HG03159 (cell line): Measurements from ENCODE around the gene DMXL1.

ENCODE experiments used
- ATAC-seq: cut with Tn5 transposase; IDR thresholded peaks from one replicate; pipeline ENCODE4 v1.9.1; 2021; ENCODE audit warnings: mild to moderate bottlenecking, moderate library complexity; ENCODE audit not compliant: unreplicated experiment

Gene DMXL1

GRCh38 chr5:119263639-119264038 is 192.8 kb downstream of the DMXL1 start:
- no peak for ATAC-seq

DNA sequence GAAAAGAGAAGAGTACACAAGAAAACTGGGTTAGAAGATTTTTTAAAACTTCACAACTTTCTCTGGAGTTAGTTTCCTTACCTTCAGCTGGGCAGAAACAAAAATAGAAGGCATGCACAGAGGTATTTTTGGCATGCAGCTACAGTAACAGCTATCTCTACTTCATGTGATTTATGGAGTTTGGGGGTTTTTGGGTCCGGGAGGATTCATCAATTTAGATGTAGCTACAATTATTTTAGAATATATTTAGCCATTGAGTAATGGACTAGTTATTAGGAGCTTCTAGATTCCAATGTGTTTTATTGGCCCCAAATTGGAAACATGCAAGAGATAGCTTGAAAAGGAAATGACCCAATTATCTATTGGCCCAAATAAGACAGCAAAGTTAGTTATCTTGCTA is 193.3 kb downstream of the DMXL1 start:
- no peak for ATAC-seq

DNA sequence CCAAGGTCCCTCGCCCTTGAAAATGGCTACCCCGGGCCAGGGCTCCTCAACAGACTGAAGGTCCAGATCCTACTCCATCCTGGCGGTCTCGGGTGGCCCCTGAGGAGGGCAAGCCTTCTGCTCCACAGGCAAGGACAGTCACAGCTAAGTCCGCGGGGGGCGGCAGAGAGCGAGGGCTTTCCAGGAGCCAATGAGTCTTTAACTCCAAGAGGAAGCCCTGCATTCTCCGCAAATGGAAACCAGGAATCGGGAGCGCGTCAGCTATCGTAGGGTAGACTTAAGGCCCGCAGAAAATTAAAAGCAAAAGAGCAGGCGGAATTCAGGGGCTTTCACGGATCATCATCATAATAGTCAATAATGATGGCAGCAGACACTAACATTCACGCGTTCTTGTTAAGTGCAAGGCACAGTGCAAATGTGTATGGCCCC is 197.1 kb downstream of the DMXL1 start:
- peak; percentile 78 for ATAC-seq

GRCh38 chr5:119268387-119269060 is 197.6 kb downstream of the DMXL1 start:
- peak; percentile 87 for ATAC-seq

DNA sequence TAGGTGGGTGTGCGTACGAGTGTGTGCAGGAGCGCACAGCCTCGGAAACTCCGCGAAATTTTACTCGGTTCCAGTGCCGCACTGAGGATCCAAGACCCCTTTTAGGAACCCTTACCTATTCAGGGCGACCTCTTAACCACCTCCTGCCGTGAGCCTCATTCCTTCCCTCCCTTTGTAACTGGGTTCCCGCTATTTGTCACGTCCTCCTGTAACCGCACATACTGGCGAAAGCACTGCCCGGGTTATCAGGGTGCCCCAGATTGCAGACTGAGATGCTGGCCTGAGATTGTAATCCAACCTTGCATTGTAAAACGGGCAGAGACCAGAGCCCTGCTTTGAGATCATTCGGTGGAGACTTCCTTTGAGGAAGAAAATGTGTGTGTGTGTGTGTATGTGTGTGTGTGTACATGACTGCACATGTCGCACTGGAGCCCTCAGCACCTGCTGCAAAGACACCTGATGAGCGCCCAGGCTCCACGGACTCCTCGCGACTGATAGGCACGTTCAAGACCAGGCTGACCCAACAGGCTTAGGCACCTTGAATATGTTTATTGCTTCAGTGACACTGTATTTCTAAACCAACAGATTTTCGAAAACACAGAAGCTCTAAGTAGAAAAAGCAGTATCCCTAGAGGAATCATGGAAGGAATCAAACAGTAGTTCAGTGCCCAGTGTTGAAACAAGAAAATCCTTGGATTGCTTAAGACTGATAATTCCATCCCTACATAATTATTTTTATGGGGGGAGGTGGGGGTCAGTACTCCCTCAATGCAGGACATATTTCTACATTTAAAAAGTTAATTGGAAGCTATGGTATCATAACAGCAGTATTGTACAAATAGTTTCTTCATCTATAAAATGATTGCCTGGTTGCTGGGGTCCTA is 198.4 kb downstream of the DMXL1 start:
- ATAC-seq = peak; percentile 8

GRCh38 chr5:119270121-119270565 is 199.3 kb downstream of the DMXL1 start:
- ATAC-seq = no peak

- ATAC-seq = no peak
These were observed 200.3 kb downstream of the DMXL1 start for GRCh38 chr5:119270960-119271757.

- no peak for ATAC-seq
These were observed 201.2 kb downstream of the DMXL1 start for GRCh38 chr5:119271758-119272730.

DNA sequence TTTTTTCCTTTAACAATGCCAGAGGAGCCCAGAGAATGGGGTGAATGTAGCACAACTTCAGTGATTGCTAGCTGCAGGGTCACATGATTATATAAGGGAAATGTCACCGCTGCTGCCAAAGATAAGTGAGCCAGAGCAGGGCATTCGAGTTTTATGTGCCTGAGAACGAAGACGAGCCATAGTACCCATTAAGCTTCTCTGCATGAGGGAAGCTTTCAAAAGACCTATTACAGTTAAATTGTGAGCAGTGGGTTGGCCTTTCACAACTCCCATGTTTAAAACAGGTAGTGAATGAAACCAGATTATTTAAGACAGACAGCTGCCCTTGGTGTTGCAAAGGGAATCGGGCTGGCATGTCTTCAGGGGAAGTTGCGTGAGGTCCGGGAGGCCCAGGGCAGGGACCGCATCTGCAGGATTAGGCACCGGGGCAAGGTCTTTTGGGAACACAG is 202.5 kb downstream of the DMXL1 start:
- no peak for ATAC-seq

DNA sequence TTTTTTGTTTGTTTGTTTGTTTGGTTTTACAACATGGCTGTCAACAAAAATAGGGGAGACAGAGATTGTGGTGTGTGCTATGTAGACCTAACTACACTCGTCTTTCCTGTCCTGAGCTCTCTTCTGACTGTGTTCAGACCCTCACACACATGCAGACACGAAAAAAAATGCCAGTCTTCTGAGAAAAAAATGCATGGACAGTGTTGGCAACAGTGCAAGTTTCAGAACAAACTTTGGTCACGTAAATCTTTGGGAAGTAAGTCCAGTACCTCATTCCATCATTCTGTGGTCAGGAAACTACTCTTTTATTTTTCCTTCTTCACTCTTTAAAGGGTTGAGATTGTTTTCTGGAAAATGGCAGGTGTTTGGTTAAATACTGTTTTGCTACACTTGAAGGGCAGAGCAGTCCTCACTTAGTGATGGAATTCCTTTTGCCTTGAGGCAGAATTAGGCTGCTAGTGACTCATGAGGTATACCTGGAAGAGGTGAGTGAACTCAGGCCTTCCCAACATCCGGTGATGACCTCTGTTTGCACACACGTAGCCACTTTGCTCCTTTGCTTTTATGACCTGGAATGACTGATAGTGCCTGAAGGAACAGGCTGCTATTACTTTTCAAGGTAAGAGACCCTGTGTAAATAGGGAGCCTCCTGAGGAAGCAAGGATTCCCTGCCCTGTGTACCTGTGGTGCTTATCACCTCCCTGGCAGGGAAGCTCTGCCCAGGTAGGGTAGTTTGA is 203.3 kb downstream of the DMXL1 start:
- no peak for ATAC-seq

DNA sequence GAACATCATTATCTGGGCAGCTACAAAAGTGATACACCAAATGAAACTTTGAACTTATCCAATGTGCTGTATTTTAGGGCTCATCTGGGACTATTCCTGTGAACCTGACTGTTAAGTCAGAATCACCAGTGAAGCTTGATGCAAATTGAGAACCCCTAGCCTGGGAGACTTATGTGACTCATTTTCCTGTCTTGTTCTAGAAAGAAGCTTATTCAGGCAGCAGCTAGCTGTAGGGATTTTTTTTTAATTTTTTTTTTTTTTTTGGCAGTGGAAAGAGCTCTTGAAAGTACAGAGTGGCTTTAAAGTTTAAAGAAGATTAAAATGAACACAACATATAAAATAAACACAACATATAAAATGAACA is 203.9 kb downstream of the DMXL1 start:
- ATAC-seq = no peak

DNA sequence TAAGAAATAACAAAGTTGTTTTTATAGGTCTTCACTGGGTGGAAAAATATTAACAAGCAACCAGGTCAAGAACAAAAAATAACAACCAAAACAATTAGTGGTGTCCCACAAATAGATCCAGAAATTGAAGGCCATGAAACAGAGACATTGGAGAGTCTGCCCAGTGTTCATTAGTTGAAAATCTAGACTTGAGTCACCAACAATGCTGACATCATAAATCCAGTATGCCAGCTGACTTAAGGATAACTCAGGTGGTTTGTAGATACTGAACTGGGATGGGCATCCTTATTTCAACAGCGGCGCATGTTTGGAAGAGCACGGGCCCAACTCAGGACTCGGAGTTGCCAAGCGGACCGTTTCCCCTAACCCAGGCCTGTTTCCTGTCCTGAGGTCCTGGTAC is 204.3 kb downstream of the DMXL1 start:
- ATAC-seq = peak; percentile 13

GRCh38 chr5:119275601-119276173 is 204.8 kb downstream of the DMXL1 start:
- ATAC-seq = peak; percentile 78

GRCh38 chr5:119276978-119277377 is 206.1 kb downstream of the DMXL1 start:
- no peak for ATAC-seq

DNA sequence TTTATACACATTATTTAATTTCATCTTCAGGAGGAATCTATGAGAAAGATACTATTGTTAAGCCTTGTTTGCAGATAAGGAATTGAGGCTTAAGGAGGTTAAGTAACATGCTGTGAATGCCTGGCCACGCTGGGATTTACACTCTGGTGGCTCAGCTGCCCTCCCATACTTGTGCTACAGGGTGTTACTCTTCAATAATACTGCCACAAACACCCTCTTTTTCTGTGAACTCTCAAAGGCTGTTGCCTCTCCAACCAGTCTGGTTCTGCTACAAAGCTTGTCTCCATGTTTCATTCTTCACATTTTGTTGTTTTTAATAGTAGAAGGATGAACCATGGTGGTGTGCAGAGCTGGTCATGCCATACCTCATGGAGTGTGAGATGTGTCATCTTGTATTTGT is 208.2 kb downstream of the DMXL1 start:
- no peak for ATAC-seq

- ATAC-seq = no peak
These were observed 209.5 kb downstream of the DMXL1 start for GRCh38 chr5:119280380-119280779.

DNA sequence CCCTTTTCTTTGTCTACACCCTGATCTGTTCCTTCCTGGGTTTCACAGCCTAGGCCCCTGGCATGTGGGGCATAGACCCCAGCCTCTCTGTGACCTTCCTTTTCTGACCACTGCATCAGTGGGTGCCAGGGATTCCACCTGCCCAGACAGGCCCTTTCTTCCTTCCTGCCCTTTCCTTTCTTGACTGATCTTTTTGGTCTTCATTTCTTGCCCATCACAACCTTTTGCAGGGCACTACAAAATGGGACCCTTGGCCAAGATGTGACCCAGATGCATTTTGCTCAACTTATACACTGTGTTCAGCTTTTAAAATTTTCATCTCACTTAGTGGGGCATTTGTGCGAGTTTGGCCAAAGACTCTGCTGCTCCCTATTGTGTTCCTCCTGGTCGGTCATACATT is 211.7 kb downstream of the DMXL1 start:
- no peak for ATAC-seq

DNA sequence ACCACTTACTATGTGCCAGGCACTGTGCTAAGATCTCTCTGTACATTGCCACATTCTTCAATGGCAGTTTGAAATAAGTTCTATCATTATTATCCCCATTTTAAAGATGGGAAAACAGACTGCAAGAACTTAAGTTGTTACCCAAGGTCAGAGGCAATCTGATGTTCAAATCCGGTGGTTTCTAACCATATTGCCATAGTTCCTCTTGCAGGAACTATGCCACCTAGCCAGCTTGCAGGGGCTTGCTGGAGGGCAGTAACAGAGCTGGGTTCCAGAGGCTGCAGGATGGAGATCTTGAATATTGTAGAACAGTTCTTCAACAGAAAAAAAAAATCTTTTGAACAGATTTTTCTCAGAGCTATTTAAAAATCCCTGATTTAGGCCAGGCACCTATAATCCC is 213.1 kb downstream of the DMXL1 start:
- ATAC-seq = no peak
